GM21737 (cell line): ENCODE measurements around the gene ZNF827.

ENCODE experiments used
- ATAC-seq: cut with Tn5 transposase; IDR thresholded peaks from one replicate; pipeline ENCODE4 v1.9.1; 2021; ENCODE audit warnings: mild to moderate bottlenecking, moderate library complexity; ENCODE audit not compliant: unreplicated experiment

The ZNF827 gene

DNA sequence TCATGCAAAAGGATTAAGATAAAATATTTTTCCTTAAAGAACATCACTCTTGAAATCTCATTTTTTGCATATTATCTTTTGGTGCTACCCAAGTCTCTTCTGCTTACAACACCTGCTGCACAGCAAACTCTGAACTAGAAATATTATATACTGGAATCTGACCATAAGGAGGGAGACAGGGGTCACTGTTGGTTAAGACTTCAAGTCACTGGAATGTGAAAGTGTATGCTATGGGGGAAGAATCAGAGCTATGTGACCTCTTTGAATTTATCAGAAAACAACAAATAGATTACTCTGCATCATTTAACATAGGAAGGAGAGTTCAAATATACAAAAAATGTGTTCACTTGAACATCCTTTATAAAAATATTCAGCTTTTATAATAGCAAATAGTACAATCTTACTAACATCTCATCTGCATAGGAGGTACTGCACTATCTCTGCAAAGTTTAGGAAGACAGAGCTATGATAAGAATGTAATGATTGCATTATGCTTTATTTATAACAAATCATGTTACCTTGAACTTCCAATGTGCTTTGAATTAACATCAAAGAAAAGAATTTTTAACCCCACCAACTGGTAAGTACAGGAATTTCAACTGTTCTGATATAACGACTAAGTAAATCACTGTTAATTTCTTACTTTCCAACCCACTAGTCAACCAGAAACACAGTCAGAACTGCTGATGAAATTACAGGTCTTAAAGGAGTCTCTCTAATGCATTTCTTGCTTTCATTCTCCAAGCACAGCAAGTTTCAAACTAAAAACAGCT is 69.8 kb downstream of the ZNF827 start:
- peak; percentile 46 for ATAC-seq

DNA sequence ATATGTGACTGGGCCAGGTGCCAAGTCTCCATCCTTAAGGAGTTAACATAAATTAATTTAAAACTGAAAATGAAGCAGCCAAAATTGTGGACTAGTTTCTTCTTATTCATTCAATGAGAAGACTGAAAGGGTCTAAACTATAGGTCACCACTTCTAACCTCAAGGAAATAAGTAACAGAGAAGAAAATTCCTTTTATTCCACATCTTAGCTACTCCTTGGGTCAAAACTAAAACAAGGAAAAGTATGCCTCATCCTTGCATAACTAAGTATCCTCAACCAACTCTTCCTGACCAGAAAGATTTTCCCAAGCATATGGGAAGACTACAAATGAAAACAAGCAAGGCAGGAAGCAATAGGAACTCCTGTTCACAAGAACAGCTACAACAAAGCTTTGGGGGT is 71.2 kb downstream of the ZNF827 start:
- no peak for ATAC-seq

DNA sequence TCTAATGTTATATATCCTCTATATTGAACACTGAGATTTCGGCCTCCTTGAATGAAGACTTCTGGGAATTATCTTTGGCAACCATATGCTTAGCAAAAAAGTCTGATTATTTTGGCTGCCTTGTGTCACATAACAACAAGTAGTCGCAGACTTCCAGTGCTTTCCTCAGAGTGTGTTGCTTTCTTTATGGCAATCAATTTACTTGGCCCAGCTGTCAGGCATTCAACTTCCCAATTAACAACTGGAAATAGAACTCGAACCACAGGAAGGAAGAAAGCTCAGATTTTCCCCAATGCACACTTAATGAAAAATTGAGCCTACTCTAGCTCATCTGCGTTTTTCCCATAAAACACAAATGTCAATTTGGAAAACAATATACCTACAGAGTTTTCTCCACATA is 71.6 kb downstream of the ZNF827 start:
- ATAC-seq, result no peak

DNA sequence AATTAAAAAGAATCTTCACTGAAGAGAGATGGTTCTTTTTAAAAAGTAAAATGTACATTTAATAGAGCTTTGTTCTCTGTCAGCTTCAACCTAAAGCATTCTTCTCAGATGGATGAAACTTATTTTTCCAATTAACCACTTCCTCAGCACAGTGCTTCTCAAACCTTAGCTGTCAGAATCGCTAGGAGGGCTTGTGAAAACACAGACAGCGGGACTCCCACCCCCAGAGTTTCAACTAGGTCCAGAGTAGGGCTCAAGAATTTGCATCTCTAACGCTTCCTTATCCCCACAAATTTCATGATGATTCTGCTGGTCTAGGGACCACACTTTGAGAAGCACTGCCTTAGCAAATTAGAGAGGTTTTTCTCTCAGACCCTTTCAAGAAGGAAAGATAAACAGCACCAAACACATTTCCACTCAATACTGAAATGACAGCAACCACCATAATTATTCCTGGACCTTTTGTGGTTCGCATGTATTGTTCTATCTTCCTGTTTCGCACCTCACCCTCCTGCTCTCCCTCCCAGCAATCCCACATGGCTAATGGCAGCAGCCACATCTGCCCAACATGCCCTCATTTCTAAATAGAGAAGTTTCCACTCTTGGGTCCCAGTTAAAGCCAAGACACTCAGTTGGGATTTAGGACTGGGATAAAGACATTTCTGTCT is 73.2 kb downstream of the ZNF827 start:
- ATAC-seq, result no peak

DNA sequence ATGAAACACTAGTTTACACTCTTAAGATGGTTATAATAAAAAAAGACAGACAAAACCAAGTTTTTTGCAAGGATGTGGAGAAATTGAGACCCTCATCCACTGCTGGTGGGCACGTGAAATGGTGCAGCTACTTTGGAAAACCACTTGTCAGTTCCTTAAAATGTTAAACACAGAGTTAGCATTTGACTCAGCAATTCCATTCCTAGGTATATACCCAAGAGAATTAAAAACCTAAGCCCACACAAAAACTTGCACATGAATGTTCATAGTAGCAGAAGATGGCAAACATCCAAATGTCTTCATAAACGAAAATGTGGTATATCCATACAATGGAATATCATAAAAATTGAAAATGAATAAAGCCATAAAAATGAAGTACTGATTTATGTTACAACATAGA is 75.4 kb downstream of the ZNF827 start:
- no peak for ATAC-seq

DNA sequence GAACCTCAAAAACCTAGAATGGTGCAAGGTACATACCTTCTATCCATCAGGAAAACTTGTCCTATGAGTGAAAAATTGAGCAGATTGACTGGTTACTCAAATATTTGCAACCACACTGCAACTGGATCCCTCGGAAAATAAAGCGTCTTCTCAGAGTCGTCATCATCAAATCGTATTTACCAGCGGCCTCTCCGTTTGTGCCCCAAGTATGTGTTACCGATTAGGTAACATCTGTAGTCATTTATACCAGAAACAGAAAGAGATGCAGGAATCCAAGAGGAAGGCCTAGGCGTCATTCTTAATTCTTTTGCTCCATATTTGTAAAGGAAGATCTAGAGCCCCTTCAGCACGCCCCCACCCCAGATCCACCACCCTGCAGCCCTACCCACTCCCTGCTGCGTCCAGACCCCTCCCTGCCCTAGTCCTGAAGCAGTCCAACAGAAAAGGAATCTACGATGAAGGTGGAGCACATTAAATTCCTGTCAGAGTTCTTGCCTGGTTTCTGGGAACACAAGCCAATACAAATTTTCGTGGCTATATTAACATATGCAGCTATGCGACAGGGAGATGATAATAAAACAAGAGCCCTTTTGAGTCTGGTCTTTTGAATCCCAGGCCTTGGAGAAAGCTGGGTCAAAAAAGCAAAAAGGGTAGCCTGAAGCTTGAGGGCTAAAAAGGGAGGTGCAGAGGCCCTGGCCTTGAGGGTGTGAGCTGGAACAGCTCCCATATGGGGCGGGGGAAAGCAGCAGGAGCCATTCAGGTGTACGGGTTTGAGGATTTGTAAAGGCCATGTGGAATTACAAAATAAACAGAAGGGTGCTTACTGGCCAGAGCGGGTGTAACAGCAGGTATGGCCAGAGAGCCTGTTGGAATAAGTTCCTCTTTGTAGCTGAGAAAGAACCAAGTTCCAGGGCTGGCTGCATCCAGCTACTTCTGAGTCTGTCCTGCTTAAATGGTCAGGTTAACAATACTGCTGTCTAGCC is 77.0 kb downstream of the ZNF827 start:
- no peak for ATAC-seq

DNA sequence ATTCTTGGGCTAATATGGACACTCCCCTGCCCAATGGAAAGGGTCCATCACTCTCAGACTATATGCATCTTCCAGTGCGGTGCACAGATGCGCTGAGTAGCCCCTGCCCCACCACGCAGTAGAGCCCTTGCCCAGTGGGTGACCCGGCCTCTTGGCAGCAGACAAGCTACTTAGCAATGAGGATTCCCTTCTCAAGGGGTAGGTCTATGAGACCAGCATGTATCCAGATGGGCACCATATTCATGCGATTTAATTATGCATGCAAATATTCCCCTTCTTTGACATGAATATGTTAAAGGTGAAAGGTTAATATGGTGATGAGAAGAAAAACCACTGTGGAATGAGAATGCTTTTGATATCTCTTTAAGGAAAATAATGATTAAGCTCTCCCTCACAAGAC is 77.7 kb downstream of the ZNF827 start:
- ATAC-seq, result no peak

DNA sequence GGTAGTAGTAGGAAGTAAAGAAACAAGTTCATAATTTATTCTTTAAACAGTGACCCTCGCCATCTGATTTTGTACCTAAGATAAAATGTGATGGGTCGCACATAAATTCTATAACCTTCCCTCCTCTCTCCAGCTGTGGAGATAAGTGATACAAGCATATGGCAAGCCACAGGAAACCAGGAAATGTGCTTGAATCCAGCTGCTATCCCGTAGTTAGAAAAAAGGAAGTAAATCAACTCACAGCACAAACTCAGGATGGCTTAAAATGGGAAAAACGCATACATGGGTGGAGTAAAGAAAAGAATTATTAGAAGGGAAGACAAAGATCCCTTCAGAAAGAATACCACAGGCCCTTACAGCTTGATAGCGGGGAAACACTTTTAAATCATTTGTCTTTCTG is 78.2 kb downstream of the ZNF827 start:
- no peak for ATAC-seq

DNA sequence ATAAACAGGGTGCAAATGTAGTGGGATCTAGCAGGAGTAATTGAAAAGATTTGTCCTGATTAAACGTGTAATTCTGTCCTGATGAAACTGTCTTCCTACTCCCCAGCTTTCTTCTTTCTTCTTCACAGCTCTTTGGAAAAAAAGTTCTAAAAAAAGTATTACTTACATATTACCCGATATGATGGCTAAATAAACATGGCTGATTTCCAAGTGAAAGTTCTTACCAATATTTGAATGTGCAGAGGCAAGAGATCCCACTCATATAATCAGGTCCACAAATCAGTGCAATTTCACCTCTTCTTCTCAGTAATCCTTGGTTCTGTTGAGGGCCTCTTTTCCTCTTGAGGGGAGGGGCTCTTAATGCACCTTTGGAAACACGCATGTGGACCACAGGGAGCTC is 78.7 kb downstream of the ZNF827 start:
- ATAC-seq, result no peak

DNA sequence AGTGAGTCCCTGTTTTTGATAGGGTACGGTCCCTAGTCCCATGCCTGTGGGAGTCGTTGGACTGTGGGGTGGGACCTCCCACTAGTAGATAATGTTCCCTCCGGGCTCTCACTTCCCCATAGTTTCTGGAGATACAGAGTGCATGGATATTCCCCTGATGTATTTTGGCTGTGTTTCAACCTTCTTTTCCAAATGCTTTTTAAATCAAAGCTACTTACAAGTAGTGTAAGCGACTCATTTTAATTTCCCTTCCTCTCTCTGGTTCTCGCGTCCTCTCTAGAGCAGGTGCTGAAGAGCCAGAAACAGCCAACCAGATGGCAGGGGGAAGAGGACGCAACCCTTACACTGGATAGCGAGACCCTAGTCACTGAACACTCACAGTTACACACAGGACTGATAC is 79.2 kb downstream of the ZNF827 start:
- no peak for ATAC-seq

DNA sequence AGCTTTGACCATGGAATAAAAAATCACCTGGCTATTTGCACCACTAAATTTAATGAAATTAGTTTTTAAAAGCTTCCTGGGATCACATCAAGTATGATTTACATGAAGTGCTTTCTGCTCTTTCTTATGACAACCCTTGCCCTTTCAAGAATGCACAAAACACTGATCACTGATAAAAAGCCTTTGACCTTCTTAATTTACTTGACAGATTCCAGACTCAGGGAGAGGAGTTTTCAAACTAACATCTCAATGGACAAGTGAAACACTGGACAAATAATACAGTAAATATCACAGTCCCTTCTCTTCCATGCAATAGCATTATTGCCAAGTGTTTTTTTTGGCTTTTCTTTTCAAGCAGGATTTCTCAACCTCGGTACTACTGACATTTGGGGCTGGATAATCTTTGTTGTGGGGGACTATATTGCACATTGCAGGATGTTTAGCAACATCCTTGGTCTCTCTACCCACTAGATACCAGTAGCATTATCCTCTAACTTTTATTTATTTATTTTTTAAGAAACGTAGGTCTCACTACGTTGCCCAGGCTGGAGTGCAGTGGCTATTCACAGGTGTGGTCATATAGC is 86.3 kb downstream of the ZNF827 start:
- ATAC-seq, result no peak

DNA sequence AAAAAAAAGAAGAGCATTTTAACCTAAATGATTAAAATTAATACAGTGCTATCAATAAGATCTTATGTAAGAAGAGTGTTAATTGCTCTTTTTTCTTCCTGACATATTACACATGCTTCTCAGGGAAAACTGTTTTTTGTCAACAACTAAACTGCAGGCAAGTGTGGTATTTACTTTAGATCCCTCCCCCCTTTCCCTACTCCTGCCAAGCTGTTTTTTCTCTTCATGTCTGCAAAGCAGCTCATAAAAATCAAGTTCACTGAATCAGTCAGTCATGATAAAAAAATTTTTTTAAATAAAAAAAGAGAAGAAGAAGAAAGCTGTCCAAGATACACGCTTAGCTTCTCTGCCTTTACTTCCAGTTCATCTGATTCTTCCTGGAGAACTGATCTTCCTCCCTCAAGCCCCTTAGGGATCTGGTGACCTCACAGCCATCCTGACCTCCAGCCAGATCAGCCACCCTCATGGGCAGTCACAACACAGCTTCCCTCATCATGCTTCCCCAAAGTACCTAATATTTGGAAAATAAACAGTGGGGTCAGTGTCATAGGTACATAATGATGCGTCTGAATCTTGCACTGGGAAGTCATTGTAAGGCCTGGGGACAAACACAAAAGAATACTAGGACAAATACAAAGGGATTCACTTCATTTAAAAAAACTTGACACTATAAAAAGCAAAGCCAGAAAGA is 87.0 kb downstream of the ZNF827 start:
- no peak for ATAC-seq

DNA sequence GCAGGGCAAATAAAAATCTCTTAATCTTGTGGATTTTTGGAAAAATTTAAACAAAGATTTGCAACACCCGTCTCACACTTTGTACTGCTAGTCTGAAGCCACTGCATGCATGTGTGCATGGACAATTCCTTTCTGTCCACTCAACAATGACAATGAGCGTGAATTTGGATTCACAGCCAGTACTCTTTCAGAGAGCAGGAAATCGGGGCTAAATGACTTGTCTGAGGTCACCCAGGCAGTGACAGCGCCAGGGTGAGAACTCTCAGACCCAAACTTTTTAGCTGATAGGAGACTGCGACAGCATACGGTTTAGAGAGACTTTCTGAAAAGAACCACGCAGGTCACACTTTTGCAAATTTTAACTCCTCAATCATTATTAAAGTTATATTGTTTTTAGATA is 90.9 kb downstream of the ZNF827 start:
- no peak for ATAC-seq

DNA sequence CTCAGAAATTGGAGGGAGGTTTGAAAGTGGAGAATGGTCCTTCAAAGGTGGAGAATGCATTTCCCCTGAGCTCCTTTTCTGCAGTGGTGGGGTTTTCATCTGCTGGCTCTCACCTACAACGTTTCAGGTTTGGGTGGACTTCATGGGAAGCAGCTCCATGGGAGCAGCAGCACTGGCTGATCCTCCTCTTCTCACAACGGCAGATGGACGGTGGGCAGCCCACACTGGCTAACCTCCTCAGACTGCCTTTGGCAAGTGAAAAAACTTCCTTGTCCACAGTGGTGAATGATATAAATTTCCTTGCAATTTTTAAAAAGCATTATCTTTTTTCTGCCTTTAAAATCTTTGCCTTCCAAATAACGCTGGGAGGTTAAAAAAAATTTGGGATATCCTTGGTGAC is 93.5 kb downstream of the ZNF827 start:
- no peak for ATAC-seq

DNA sequence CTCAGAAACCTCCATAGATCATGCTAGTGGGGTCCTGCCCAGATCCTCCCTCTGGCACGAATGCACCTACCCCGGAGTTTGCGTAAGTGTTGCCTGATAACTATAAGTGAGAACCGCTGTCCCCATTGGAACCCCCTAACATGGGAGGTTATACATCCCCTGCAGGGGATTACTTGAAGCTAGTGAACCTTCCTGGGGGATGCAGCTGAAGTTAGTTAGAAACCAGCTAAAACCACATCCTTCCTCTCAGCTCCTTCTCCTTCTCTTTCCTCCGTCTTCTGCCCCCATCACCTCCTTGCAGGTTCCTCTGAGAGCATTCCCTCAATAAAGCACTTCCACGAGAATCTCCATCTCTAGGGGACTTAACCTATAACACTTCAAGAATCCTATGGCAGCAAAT is 95.0 kb downstream of the ZNF827 start:
- no peak for ATAC-seq

DNA sequence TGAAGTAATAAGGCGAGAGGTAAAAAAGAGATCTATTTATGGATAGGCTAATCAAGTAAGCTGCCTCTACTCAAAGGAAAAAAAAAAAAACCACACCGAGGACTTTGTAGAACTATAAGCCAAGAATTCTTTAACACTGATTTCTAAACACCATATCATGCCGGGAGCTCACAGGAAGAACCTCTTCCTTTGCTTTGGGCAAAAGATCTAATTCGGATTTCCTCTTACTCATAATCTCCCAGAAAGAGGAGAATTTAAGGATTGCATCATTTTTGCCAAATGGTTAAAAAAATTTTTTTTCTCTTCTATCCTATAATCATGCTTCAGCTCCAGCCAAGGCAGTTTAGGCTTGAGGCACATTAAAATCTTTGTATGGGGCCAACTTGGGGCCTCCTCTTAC is 95.5 kb downstream of the ZNF827 start:
- no peak for ATAC-seq

DNA sequence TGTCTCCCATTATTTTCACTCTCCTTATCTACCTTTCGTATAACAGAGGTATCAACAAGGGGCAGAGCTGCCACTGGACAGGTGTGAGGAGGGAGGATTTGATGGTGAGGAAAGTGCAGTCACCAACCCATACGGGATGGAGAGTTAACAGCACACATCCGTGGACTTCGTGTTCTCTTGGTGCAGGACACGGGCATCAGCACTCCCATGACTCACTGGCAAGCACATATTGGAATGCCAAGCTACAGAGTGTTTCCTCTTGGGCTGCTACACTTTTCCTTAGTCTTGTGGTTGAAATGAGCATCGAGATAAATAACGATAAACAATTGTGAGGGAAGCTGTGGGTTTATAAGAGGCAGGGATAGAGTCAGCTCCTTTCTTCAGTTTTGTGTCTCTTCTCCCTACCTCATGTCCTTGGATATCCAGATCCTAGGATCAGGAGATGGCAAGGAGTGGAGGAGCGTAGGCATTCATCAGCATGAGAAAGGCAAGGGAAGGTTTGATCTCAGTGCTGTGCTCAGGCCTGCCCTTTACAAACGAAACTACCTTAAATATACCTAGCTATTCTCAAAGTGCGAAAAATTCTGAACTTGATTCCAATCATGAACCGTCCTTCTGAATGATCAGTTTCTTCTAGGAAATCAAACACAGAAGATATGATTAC is 96.3 kb downstream of the ZNF827 start:
- ATAC-seq, result no peak

DNA sequence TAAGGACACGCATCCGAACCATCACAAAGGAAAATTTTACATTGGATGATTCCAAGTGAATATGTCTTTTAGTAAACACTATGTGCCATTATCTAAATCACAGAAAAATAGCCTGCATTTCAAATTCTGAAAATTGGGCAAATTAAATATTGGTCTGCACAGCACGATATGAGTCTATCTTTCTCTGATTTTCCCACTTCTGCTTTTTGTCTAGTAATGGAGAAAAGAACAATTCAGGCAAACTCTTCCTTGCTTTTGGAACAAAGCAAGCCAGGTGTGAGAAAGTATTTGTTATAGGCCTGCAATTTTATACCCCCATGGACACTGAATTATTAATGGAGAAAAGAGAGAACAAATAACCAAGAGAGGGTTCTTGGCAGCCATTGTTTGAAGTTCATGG is 97.8 kb downstream of the ZNF827 start:
- no peak for ATAC-seq

DNA sequence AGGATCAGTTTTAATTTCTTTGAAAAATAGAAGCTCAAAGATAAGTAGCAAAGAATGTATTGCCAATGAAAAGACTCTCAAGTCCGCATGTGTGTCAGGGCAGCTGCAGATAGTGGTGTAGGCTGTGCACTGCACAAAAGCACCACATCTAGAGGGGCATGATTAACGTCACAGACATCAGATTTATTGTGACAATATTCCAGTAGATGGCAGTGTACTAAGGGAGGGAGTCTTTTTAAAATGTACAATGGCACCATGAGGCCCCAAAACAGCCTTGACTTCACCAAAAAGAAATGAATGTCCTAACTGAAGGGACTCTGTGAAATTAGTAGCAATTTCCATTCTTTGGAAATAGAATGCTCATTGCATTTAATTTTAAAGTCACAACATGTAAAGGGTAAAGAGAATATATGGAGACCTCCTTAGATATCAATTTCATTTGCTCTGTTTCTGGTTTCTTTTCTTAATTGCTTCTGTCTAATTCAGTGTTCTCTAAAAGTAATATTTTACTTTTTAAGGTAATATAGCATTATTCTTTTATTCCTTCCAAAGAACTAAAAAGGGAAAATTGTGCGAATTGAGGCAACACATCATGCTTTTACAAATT is 98.4 kb downstream of the ZNF827 start:
- ATAC-seq, result peak; percentile 58

DNA sequence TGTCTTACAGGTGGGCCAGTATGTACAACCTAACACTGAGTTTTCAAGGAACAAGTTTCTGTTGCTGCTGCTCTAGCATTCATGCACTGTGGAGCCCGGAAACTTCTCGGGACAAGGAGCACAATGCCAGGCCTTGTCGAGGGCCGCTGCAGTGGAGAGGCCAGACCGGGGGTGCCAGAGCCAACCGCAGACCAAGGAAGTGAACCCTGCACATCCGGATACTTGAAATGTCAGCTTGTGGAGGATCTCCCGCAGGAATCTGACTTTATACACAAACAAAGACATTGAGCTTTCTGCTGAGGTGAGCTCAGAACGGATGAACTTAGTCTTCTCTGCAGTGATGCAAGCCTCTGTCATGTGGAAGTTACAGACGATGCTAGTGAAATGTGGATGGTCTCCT is 99.5 kb downstream of the ZNF827 start:
- no peak for ATAC-seq
